ENCODE data around the gene PRPF38A. TPM values are rescaled to one million over a fixed set of nuclear protein-coding genes. Genes with fewer than 3 reads are reported as not detected.

Gene PRPF38A
- total and polyA plus RNA-seq, 2 donors (not counting 3 experiments of a cell fraction or from before 2014, with no cell fraction given) = 16.0 to 42.0 TPM

DNA sequence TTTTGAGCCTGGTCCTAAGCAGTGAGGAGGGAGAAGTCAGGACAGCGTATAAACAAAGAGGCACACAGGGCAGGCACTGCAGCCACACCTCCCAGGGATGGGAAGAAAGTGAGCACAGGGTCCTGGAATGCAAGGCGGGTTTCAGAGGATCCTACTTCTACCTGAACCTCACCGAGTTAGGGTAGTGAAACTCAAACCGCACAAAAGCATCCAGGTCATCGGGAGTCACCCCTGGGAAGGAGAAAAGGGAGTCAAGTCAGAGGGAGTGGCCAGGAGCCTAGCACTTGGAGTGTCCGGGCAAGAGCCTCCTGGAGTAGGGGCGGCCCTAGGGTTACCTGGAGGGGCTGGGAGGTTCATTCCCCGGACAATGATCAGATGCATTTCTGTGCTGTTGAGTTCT is 49.0 kb upstream of the PRPF38A start:
- ChIA-PET CTCF (no interaction called here), POLR2A (interaction anchor here (0.6 kb wide), 1 partner anchor 340 kb away, joined by 3 read pairs; no protein-coding TSS in a partner anchor)
- DNase-seq (ENCODE audit: low read depth, low spot score) = no peak
- Histone ChIP-seq H3K79me2 (ENCODE audit: control insufficient read depth, insufficient read depth, low read length) (no peaks in the 10 kb centered on the region), H3K9ac (replicated peaks; ENCODE audit: extremely low read depth, insufficient read depth, low read length) (no peak overlapping the region), H3K36me3 (ENCODE audit: control insufficient read depth in 2 of 2, extremely low read depth in 1 of 2, insufficient read depth in 2 of 2, low read length in 2 of 2) (peaks cover 36 to 74% of the 10 kb centered on the region in 2 experiments), H3K4me2 (ENCODE audit: insufficient read depth, low read length) (no peak overlapping the region), H3K4me3 (replicated peaks in 1 of 3; ENCODE audit: insufficient read depth in 1 of 3, low read depth in 1 of 3, low read length in 3 of 3) (no peak overlapping the region), H3K27me3 (ENCODE audit: control insufficient read depth in 2 of 2, insufficient read depth in 2 of 2, low read length in 2 of 2) (no peaks in the 10 kb centered on the region), H3K27ac (ENCODE audit: insufficient read depth, low read depth, low read length) (no peak overlapping the region), H4K20me1 (replicated peaks; ENCODE audit: control insufficient read depth, extremely low read depth, insufficient read depth, low read length) (no peaks in the 10 kb centered on the region), H3K9me3 (replicated peaks; ENCODE audit: control insufficient read depth, insufficient read depth, low read length) (no peaks in the 10 kb centered on the region), H3K9me1 (replicated peaks; ENCODE audit: control insufficient read depth, extremely low read depth, insufficient read depth, low read length) (no peaks in the 10 kb centered on the region), H2AFZ (ENCODE audit: low read depth, low read length) (no peak overlapping the region), H3K4me1 (ENCODE audit: control insufficient read depth, extremely low read depth, insufficient read depth, low read length) (no peaks in the 10 kb centered on the region)
- no TSS peak for BruUV-seq (replicated peaks)
- FAIRE-seq = no peak
- TF ChIP-seq POLR2A (IDR thresholded peaks at IDR 0.05; ENCODE audit: low read depth, low read length) (no peak), JUN (IDR thresholded peaks at IDR 0.05; ENCODE audit: borderline replicate concordance, insufficient read depth, insufficient read length, low read depth) (no peak), FOS (IDR thresholded peaks at IDR 0.05; ENCODE audit: borderline replicate concordance, insufficient read depth, low read length) (no peak), POLR2AphosphoS5 (IDR thresholded peaks at IDR 0.05; ENCODE audit: insufficient read depth, low read depth, low read length) (no peak), EZH2 (IDR thresholded peaks at IDR 0.05; ENCODE audit: borderline replicate concordance, low read depth, low read length, severe bottlenecking) (no peak), GATA2 (IDR thresholded peaks at IDR 0.05; ENCODE audit: insufficient read depth, insufficient read length, low read depth, low read length) (no peak), MYC (IDR thresholded peaks at IDR 0.05; ENCODE audit: low read depth, low read length) (no peak)
- TF ChIP-seq, protein P1, sequence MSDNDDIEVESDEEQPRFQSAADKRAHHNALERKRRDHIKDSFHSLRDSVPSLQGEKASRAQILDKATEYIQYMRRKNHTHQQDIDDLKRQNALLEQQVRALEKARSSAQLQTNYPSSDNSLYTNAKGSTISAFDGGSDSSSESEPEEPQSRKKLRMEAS (IDR thresholded peaks at IDR 0.05; ENCODE audit: insufficient read depth, insufficient read length) = no peak
- TF ChIP-seq, protein P2, sequence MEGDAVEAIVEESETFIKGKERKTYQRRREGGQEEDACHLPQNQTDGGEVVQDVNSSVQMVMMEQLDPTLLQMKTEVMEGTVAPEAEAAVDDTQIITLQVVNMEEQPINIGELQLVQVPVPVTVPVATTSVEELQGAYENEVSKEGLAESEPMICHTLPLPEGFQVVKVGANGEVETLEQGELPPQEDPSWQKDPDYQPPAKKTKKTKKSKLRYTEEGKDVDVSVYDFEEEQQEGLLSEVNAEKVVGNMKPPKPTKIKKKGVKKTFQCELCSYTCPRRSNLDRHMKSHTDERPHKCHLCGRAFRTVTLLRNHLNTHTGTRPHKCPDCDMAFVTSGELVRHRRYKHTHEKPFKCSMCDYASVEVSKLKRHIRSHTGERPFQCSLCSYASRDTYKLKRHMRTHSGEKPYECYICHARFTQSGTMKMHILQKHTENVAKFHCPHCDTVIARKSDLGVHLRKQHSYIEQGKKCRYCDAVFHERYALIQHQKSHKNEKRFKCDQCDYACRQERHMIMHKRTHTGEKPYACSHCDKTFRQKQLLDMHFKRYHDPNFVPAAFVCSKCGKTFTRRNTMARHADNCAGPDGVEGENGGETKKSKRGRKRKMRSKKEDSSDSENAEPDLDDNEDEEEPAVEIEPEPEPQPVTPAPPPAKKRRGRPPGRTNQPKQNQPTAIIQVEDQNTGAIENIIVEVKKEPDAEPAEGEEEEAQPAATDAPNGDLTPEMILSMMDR (IDR thresholded peaks at IDR 0.05; ENCODE audit: extremely low read depth in 1 of 2, insufficient read depth in 1 of 2, low read depth in 1 of 2, low read length in 2 of 2) = no peak
- intact Hi-C loops (cut with micrococcal nuclease) (no loop called here), dilution Hi-C loops (cut with MboI; ENCODE audit: extremely low pct_ligation_motif_present, low sequenced_read_pairs) (no loop called here)

Data from endothelial cell of umbilical vein (primary cell).